AG04450 (cell line): ENCODE results near the gene SLC12A5. TPM values are rescaled to one million over a fixed set of nuclear protein-coding genes. Genes with fewer than 3 reads are reported as not detected.

Source experiments
- CTCF ChIA-PET: fragments of 300-600, 350-600 bp; formaldehyde crosslinking; extraction: SDS; loops from one replicate; lab custom pipeline; 2022; ENCODE audit warnings: antibody characterized with exemption, inconsistent platforms; lab: Charles Lee
- POLR2A ChIA-PET: fragments of 350-600 bp; formaldehyde crosslinking; extraction: SDS; loops from one replicate; lab custom pipeline; 2021; ENCODE audit warnings: antibody characterized with exemption, inconsistent platforms; lab: Yijun Ruan, JAX
- DNase-seq: peaks from one replicate; pipeline ENCODE4 v3.0.0-alpha.2; 2011; ENCODE audit warnings: low read depth, low spot score
- H3K27ac ChIP-seq: one replicate; pipeline ENCODE4 v1.5.1; 2012; ENCODE audit warnings: low read depth, low read length, control low read depth
- H3K27me3 ChIP-seq: one replicate; pipeline ENCODE4 v1.6.0; 2012; ENCODE audit warnings: low read length; ENCODE audit not compliant: control insufficient read depth, insufficient read depth
- H3K4me3 ChIP-seq: 2 replicates; pipeline ENCODE4 v1.5.1; 2011; ENCODE audit warnings: mild to moderate bottlenecking, low read depth, low read length, control low read depth
- H3K9me3 ChIP-seq: 2 replicates; pipeline ENCODE4 v1.5.1; 2012; ENCODE audit warnings: low read length; ENCODE audit not compliant: control insufficient read depth, insufficient read depth
- polyA plus RNA-seq: library from polyadenylated mRNA; depleted of rRNA; stranded (reverse); fragments of >200 nt; gene quantifications from 2 replicates; pipeline ENCODE4 v1.2.3, GENCODE V29; 2011
- TF ChIP-seq, protein P1 (sequence below): IDR thresholded peaks from 2 replicates; pipeline ENCODE4 v1.5.1; 2011; ENCODE audit warnings: low read depth, low read length, control low read depth, inconsistent platforms

Gene SLC12A5
- polyA plus RNA-seq, 1 experiment, result 0.55 TPM

DNA sequence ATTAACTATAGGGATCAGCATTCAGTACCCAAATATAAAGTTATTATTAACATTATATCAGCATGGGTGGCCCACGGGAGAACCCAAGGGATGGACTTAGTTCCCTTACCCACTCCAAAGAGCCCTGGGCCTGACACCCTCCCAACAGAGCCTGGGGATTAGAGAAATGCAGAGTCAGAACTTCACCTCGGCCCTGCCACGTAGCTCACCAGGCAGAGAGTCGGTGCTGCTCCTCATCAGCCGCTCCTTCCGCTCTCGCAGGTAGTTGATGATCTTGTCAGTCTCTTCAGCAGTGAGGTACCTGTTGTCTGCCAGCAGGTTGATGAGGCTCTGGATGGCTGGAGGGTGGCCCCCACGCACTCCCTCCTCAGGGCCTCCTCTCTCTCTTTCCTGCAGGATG, 34.1 kb downstream of the SLC12A5 start:
- ChIA-PET CTCF (no interaction called here), POLR2A (no interaction called here)
- H3K4me3 ChIP-seq, result no peak overlapping the region
- TF ChIP-seq, protein P1, sequence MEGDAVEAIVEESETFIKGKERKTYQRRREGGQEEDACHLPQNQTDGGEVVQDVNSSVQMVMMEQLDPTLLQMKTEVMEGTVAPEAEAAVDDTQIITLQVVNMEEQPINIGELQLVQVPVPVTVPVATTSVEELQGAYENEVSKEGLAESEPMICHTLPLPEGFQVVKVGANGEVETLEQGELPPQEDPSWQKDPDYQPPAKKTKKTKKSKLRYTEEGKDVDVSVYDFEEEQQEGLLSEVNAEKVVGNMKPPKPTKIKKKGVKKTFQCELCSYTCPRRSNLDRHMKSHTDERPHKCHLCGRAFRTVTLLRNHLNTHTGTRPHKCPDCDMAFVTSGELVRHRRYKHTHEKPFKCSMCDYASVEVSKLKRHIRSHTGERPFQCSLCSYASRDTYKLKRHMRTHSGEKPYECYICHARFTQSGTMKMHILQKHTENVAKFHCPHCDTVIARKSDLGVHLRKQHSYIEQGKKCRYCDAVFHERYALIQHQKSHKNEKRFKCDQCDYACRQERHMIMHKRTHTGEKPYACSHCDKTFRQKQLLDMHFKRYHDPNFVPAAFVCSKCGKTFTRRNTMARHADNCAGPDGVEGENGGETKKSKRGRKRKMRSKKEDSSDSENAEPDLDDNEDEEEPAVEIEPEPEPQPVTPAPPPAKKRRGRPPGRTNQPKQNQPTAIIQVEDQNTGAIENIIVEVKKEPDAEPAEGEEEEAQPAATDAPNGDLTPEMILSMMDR, result no peak
- H3K9me3 ChIP-seq, result no peaks in the 10 kb centered on the region
- H3K27ac ChIP-seq, result no peak overlapping the region
- no peak for DNase-seq
- H3K27me3 ChIP-seq, result no peaks in the 10 kb centered on the region

DNA sequence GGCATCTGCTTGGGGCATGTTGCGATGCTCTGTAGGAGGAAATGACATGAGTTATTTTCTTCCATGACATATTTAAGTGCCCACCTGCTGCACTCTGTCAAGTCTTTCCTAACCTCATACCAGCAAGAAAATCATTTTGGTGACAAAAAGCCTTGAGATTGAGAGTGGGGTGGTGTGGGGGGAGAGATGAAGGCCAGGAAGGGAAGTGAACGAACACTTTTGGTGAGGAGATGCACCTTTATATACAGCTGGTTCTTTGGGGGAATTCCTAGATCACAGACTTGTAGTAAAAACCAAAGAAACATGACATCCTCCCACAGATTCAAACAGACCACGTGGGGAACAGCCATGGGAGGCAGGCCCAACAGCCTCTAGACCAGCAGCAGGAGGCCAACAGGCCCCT, 34.6 kb downstream of the SLC12A5 start:
- Histone ChIP-seq H3K27me3 (no peaks in the 10 kb centered on the region), H3K9me3 (no peaks in the 10 kb centered on the region), H3K27ac (no peak overlapping the region), H3K4me3 (no peak overlapping the region)
- ChIA-PET CTCF (no interaction called here), POLR2A (no interaction called here)
- TF ChIP-seq, protein P1, result no peak
- no peak for DNase-seq

DNA sequence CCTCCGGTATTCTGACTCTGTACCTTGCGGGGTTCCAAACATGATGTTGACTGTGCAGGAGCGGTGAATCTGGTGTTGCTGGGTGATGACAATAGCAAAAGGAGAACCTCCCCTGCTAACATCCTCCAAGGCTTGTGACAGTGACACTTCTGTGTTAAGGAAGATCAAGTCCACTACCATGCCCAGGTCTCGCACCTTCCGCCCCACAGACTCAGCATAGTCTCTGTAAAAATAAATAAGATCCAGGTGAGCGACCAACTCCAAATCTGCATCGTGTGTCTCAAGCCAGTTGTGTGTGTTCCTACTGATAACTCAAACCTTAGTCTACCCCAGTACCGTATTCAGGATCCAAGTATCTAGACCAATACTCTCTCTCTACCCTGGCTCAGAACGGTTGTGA, 36.0 kb downstream of the SLC12A5 start:
- H3K4me3 ChIP-seq, result no peak overlapping the region
- no peaks in the 10 kb centered on the region for H3K9me3 ChIP-seq
- CTCF ChIA-PET, result interaction anchor here (1.2 kb wide), 1 partner anchor 52 kb away, joined by 3 read pairs; no protein-coding TSS in a partner anchor
- DNase-seq, result no peak
- POLR2A ChIA-PET, result no interaction called here
- no peaks in the 10 kb centered on the region for H3K27me3 ChIP-seq
- TF ChIP-seq, protein P1, result no peak
- no peak overlapping the region for H3K27ac ChIP-seq

DNA sequence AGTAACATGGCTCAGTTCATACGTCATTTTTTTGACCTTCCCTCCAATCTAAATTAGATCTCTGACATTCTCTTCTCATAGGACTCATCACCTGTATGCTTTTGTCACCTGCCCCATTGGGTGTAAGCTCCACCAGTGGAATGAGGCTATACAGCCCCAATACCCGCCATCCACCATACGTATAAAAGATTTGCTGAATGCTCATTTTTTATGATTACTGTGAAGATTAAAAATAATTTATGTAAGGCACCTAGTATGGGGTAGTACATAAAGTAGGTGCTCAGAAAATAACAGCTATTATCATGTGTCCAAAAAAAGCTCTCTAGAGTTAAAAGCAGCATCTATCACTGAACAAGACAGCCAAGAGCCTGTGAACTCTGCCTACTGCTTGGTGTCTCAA, 36.7 kb downstream of the SLC12A5 start:
- no peaks in the 10 kb centered on the region for H3K27me3 ChIP-seq
- TF ChIP-seq, protein P1, result no peak
- no peak overlapping the region for H3K4me3 ChIP-seq
- ChIA-PET POLR2A (no interaction called here), CTCF (interaction anchor here (0.6 to 1.2 kb wide), 2 partner anchors 23 to 52 kb away, joined by 3 read pairs; no protein-coding TSS in a partner anchor)
- H3K9me3 ChIP-seq, result no peaks in the 10 kb centered on the region
- DNase-seq, result no peak
- H3K27ac ChIP-seq, result no peak overlapping the region

DNA sequence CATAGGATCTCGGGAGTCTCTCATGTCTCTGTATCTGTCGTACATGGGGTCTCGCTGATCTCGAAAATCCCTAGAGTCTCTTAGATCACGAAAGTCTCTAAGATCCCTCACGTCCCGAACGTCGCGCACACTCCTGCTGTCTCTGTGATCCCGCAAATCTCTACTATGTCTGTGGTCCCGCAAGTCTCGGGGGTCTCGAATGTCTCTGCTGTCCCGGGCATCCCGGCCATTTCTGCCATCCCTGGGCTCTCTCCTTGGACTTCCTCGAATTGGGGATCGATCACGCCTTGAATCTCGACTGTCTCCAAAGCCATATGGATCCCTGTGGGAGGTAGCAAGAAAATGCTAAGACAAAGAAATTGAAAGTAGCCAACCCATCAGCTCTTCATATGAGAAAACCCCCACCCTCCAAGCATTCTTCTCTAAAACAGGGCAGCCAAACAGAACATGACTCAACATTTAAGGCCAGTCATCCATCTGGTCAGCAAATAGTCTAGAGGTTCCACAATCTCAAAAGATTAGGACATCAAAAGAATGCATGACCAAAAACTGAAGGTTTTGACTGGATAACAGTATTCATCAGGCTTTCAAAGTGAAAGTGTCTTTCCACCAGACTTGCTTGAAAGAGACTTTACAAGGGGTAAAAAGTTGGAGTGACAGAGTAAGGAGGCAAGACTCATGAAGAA, 41.3 kb downstream of the SLC12A5 start:
- CTCF ChIA-PET, result interaction anchor here (1.3 kb wide), 2 partner anchors 12 kb away, joined by 3 to 8 read pairs; no protein-coding TSS in a partner anchor
- Histone ChIP-seq H3K27me3 (no peaks in the 10 kb centered on the region), H3K4me3 (no peak overlapping the region), H3K27ac (peak overlapping the region; percentile 41), H3K9me3 (no peaks in the 10 kb centered on the region)
- TF ChIP-seq, protein P1, result no peak
- POLR2A ChIA-PET, result no interaction called here
- peak; percentile 41 for DNase-seq
